GM18499 (cell line): ENCODE measurements around the gene NEIL3.

Experiments used
- ATAC-seq: cut with Tn5 transposase; IDR thresholded peaks from one replicate; pipeline ENCODE4 v1.9.1; 2021; ENCODE audit warnings: moderate number of reproducible peaks; ENCODE audit not compliant: insufficient read depth, unreplicated experiment

Gene NEIL3

GRCh38 chr4:177351622-177352244, 42.1 kb downstream of the NEIL3 start:
- ATAC-seq, result no peak

- ATAC-seq, result no peak
These were observed 46.5 kb downstream of the NEIL3 start for GRCh38 chr4:177356206-177356605.

DNA sequence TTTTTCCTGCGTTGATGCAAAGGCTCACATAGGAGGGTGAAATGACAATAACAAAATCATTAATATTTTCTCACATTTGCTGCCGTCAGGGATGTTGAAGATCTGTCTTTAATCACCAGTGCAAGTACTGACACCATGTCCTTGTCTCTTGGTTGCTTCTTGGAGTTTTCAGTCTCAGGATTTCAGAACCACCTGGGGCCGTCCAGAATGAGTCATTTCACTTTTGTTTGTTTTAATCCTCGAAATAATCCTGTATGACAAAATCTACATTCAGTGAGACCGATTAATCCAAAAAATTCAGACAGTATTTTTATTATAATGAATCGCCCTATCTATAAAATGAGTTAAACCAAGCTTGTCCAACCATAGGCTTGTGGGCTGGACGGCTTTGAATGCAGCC, 47.2 kb downstream of the NEIL3 start:
- ATAC-seq, result no peak

DNA sequence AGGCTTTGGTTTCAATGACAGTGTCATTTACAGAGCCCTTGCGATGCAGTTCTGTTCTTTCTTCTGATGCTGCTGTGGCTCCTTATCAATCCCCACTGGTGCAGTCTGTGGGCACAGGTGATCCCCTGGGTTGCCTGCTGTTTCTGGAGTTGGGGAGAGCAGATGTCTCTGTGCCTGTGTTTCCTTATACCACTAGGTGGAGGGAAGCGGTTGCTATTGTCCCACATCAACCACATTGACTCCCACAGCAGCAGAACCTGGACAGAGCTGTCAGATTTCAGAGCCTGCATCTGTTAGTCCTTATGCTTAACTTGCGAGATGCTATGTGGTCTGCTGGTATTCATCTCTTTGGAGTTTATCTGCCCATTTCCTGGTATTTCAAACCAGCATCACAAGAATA, 57.7 kb downstream of the NEIL3 start:
- ATAC-seq, result no peak

DNA sequence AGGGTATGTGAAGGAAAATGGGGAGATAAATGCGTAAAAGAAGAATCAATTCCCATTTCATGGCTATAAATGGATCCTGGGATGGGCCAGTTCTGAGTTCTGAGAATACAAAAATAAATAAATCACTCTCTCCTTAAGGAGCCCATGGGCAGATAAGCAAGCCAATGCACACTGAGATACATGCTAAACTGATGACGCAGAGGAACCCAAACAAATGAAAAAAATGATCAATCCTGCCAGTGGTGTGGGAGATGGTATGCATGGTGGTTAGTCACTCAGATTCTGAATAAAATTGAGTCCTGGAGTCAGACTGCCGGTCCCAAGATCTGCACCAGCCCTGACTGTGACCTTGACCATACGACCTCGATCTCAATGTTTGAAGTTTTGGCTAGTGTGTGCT, 59.7 kb downstream of the NEIL3 start:
- ATAC-seq, result no peak

DNA sequence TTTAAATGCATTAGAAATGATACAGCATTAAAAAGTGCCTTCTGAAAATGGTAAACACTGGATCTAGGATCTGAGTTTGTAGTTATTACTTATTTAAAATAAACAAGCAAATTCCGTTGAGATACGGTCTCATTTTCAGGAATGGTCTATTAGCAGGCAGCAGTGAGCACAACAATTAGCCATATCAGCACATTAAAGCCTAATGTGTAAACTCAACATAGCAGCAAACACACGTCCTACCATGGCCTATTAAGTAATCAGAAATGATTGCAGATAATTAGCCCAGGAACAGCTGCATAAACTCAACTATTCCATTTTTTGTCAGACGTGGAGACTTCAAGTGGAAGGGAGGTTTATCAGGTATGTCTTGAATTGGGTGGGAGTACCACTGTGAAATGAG, 61.8 kb downstream of the NEIL3 start:
- ATAC-seq, result no peak

GRCh38 chr4:177374966-177375365, 65.3 kb downstream of the NEIL3 start:
- no peak for ATAC-seq

- ATAC-seq, result no peak
These were observed 65.7 kb downstream of the NEIL3 start for GRCh38 chr4:177375372-177375771.

GRCh38 chr4:177376024-177376423, 66.3 kb downstream of the NEIL3 start:
- ATAC-seq, result no peak

DNA sequence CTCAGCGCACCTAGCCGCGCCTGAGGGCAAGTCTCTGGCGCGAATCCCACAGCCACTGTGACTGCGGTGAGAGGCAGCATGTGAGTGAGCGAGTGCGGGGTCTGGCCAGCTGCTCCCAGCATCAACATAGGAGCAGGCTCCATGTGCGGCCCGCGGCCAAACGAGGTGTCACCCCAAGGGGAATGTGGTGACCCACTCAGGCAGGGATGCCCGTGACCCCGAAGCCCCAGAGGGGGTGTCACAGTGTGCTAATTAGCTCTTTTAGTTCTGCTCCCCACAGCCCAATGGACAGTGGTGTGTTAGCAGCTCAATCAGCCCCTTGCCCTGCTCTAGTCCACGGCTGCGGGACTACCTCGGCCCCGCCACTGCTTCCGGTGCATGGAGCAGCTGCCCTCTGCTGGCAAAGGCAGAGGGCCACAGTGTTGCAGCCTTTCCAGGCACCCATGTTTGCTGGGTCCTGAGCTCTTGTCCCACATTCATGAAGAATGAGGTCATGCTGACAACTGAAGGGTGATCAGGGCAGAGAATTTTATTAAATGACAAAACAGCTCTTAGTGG, 71.1 kb downstream of the NEIL3 start:
- ATAC-seq, result no peak

- no peak for ATAC-seq
These were observed 72.2 kb downstream of the NEIL3 start for GRCh38 chr4:177381762-177382310.

- no peak for ATAC-seq
These were observed 75.3 kb downstream of the NEIL3 start for GRCh38 chr4:177384856-177385397.

DNA sequence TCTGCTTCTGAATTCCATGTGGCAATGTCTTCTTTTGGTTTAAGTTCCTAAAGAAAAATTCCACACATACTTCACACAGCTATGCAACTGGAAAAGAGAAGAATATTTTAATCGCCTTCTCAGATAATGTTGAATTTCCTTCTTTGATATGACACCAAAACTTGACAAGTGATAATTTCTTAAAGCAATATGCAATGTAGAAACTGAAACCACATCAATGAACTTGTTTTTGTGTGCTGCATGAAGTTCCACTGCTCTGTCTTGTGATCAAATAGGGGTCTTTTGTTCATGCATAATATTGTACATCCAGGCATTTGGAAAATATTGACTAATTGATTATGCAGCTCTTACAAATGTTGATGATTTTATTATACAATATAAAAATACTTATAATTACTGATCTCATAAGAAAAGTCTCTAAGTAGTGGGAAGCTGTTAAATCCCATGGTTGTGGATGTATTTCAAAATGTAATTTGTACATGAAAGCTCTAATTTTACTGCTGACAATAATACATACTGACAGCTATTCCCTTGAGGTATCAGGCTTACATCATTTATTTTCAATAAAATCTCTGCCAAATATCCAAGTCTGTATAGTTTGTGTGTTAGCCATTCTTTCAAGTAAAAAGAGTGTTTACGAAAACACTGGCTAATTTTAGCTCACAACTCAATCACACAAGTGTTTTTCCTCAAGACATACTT, 76.1 kb downstream of the NEIL3 start:
- ATAC-seq, result no peak

GRCh38 chr4:177386278-177386815, 76.7 kb downstream of the NEIL3 start:
- ATAC-seq, result no peak

- ATAC-seq, result no peak
These were observed 81.6 kb downstream of the NEIL3 start for GRCh38 chr4:177391287-177391686.

DNA sequence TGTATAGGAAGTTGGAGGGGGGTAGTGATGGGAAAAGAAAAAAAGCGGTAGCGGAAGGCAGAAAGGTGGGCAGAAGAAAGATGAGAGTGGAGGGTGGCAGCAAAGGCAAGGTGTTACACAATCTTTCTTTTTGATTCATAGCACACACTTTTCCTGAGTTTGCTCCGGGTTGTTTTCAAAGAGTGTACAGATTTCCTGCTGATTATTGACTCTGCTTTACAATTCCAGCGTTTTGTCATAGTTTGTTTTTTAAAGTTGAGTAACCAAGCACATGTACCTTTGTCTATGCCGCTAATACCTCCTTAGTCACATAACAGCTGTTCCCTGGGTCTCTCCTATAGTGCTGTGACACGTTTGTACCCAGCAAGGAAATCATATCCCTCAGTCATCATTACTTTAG, 82.3 kb downstream of the NEIL3 start:
- no peak for ATAC-seq

DNA sequence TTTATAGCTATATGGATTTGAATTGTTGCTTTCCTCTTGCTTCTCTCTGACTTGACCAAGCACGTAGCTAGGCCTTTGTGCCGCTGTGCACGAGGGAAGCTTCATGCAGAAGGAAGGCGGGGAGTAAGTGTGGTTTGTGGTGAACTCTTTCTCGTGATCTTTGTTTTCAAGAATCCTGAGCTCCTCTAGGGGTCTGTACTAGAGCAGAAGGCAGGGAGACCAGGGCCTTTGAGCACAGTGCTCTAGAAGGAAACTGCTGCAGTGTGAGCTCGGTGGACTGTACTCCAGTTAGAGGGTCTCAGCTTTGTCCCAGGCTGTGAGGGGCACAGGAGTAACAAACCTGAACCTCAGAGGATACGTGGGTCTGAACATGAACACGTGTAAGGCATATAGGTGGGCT, 83.6 kb downstream of the NEIL3 start:
- ATAC-seq, result no peak

DNA sequence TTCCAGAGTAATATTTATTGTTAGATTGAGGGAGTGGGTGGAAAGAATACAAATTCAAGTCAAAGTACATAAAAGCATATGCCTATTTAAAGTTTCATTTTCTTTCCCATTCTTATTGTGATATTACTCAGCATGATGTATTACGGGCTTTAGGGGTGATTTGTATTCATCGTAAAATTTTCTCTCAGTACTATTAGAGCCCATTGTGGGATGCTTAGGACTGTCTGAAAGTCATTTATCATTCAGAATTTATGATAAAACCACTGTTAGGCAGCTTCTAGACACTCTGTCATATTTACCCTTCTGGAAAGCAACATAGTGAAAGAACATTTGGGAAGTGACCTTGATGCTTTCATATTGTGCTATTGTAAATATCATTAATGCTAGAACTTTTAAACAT, 86.7 kb downstream of the NEIL3 start:
- ATAC-seq, result no peak

GRCh38 chr4:177400030-177400429, 90.4 kb downstream of the NEIL3 start:
- no peak for ATAC-seq

DNA sequence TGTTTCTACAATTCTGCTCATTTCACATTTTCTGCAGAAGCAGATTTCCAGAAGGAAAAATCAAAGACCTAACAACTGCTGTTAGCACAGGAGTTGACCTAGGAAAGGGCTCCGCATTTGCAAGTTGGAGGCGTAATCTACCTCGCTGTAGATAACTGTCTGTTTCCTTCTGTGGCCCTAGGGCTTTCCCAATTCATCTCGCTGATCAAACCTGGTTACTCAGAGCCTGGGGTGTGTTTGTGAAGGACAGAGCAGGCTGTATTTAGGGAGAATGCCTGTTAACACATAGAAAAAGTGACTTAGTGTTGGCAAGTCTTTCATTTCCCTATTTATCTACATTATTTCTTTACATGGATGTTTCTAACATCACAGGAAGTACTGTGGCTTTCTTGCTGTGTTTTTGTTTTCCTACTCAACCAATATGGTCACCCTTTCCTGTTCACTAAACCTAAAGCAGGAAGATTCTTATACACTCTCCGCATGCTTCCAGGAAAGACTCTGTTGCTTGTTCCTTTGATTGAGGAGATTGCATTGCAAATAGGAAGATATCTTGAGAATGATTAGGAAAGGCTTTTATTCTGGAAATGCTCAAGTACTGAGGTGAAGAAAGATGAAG, 92.1 kb downstream of the NEIL3 start:
- ATAC-seq, result no peak

DNA sequence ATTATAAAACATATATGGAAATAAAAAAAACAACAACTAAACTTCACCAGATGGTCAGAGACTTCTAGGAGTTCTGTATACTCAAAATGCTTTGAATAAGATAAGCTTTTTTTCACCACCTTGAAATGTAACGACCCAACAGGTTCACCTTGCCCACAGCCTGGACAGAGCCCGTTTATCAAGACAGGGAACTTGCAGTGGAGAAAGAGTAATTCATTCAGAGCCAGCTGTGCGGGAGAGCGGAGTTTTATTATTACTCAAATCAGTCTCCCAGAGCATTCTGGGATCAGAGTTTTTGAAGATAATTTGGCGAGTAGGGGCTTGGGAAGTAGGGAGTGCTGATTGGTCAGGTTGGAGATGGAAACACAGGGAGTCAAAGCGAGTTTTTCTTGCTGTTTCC, 94.1 kb downstream of the NEIL3 start:
- no peak for ATAC-seq
